ENCODE measurements around the gene SRRM2.

The SRRM2 gene

GRCh38 chr16:2753733-2754020 is 1.2 kb downstream of the SRRM2 start:
- TF ChIP-seq, protein P1, sequence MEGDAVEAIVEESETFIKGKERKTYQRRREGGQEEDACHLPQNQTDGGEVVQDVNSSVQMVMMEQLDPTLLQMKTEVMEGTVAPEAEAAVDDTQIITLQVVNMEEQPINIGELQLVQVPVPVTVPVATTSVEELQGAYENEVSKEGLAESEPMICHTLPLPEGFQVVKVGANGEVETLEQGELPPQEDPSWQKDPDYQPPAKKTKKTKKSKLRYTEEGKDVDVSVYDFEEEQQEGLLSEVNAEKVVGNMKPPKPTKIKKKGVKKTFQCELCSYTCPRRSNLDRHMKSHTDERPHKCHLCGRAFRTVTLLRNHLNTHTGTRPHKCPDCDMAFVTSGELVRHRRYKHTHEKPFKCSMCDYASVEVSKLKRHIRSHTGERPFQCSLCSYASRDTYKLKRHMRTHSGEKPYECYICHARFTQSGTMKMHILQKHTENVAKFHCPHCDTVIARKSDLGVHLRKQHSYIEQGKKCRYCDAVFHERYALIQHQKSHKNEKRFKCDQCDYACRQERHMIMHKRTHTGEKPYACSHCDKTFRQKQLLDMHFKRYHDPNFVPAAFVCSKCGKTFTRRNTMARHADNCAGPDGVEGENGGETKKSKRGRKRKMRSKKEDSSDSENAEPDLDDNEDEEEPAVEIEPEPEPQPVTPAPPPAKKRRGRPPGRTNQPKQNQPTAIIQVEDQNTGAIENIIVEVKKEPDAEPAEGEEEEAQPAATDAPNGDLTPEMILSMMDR (IDR thresholded peaks at IDR 0.05; ENCODE audit: low read depth, low read length), result no peak
- peak overlapping the region; percentile 61 to 92 for H3K4me3 ChIP-seq (replicated peaks in 1 of 2; ENCODE audit: low read depth in 2 of 2, low read length in 2 of 2)
- peak in 1 of 2 donors; percentile 19 for DNase-seq (ENCODE audit: low read depth in 2 of 2)

GRCh38 chr16:2755158-2755557 is 2.7 kb downstream of the SRRM2 start:
- H3K4me3 ChIP-seq (replicated peaks in 1 of 2; ENCODE audit: low read depth in 2 of 2, low read length in 2 of 2), result peak overlapping the region in 1 of 2 donors; percentile 19
- DNase-seq (ENCODE audit: low read depth in 2 of 2), result no peak
- TF ChIP-seq, protein P1 (IDR thresholded peaks at IDR 0.05; ENCODE audit: low read depth, low read length), result no peak

DNA sequence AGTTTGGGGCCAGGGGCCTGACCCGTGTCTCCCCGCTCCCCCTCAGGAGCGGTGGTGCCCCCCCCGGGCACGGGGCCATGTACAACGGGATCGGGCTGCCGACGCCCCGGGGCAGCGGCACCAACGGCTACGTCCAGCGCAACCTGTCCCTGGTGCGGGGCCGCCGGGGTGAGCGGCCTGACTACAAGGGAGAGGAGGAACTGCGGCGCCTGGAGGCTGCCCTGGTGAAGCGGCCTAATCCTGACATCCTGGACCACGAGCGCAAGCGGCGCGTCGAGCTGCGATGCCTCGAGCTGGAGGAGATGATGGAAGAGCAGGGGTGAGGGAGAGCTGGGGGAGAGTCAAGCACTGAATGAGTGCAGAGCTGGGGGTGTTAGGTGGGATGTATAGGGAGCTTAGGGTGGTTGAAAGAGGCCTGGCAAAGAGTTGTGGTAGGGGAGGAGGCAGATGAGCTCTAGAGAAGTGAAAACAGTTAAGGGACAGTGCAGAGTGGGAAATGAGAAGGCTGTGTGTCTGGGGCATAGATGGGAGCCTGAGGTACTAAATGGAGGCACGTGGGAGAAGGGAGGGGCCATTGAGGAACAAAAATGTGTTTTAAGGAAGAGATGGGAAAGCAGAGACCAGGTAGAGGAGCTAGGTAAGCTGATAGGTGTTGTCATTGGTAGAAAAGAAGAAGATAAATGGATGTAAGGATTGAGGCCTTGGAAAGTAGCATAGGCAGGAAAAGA is 4.0 kb downstream of the SRRM2 start:
- no peak overlapping the region for H3K4me3 ChIP-seq (replicated peaks in 1 of 2; ENCODE audit: low read depth in 2 of 2, low read length in 2 of 2)
- TF ChIP-seq, protein P1 (IDR thresholded peaks at IDR 0.05; ENCODE audit: low read depth, low read length), result no peak
- no peak for DNase-seq (ENCODE audit: low read depth in 2 of 2)

- no peak for DNase-seq (ENCODE audit: low read depth in 2 of 2)
- no peak overlapping the region for H3K4me3 ChIP-seq (replicated peaks in 1 of 2; ENCODE audit: low read depth in 2 of 2, low read length in 2 of 2)
- TF ChIP-seq, protein P1 (IDR thresholded peaks at IDR 0.05; ENCODE audit: low read depth, low read length), result no peak
Observed at GRCh38 chr16:2757344-2757743, 4.9 kb downstream of the SRRM2 start.

DNA sequence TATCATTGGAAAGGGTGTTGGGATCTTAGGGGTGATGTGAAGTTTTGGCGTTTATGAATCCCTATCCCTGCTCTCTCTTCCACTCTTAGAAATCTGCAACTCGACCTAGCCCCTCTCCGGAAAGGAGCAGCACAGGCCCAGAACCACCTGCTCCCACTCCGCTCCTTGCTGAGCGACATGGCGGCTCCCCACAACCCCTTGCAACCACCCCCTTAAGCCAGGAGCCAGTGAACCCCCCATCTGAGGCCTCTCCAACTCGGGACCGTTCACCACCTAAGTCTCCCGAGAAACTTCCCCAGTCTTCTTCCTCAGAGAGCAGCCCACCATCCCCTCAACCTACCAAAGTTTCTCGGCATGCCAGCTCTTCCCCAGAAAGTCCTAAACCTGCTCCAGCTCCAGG is 9.0 kb downstream of the SRRM2 start:
- no peak overlapping the region for H3K4me3 ChIP-seq (replicated peaks in 1 of 2; ENCODE audit: low read depth in 2 of 2, low read length in 2 of 2)
- TF ChIP-seq, protein P1 (IDR thresholded peaks at IDR 0.05; ENCODE audit: low read depth, low read length), result no peak
- DNase-seq (ENCODE audit: low read depth in 2 of 2), result no peak

DNA sequence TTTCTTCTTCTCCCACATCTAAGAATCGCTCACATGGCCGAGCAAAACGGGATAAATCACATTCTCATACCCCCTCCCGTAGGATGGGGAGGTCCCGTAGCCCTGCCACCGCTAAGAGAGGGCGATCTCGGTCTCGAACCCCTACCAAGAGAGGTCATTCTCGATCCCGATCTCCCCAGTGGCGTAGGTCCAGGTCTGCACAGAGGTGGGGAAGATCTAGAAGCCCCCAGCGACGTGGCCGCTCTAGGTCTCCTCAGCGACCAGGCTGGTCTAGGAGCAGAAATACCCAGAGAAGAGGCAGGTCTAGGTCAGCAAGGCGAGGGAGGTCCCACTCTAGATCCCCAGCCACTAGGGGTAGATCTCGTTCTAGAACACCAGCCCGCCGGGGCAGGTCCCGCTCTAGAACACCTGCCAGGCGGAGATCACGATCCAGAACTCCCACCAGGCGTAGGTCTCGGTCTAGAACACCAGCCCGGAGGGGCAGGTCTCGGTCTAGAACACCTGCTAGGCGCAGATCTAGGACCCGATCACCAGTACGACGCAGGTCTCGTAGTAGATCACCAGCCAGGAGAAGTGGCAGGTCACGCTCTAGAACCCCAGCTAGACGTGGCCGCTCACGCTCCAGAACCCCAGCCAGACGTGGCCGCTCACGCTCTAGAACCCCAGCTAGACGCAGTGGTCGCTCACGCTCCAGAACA is 9.6 kb downstream of the SRRM2 start:
- DNase-seq (ENCODE audit: low read depth in 2 of 2), result no peak
- H3K4me3 ChIP-seq (replicated peaks in 1 of 2; ENCODE audit: low read depth in 2 of 2, low read length in 2 of 2), result no peak overlapping the region
- TF ChIP-seq, protein P1 (IDR thresholded peaks at IDR 0.05; ENCODE audit: low read depth, low read length), result no peak
